HEK293T (cell line): ENCODE results near the gene CTNNA1.

Experiments
- ARNT ChIP-seq: fragments of 450-650 bp; IDR thresholded peaks from 2 replicates; pipeline ENCODE4 v1.6.1; 2017; ENCODE audit warnings: mild to moderate bottlenecking
- BHLHE40 ChIP-seq: fragments of 450-650 bp; IDR thresholded peaks from 2 replicates; pipeline ENCODE4 v1.6.1; 2016; ENCODE audit warnings: mild to moderate bottlenecking, moderate library complexity, borderline replicate concordance
- CTBP1 ChIP-seq: fragments of 450-650 bp; IDR thresholded peaks from 2 replicates; pipeline ENCODE4 v1.6.1; 2016; ENCODE audit warnings: borderline replicate concordance
- ELF4 ChIP-seq: fragments of 450-650 bp; IDR thresholded peaks from 2 replicates; pipeline ENCODE4 v1.6.1; 2017; ENCODE audit warnings: antibody characterized with exemption
- FOXA1 ChIP-seq: fragments of 450-650 bp; IDR thresholded peaks from 2 replicates; pipeline ENCODE4 v1.6.1; 2016; ENCODE audit warnings: mild to moderate bottlenecking
- FOXM1 ChIP-seq: fragments of 450-650 bp; IDR thresholded peaks from 2 replicates; pipeline ENCODE4 v1.6.1; 2017; ENCODE audit warnings: mild to moderate bottlenecking, borderline replicate concordance
- HDGF ChIP-seq: fragments of 450-650 bp; IDR thresholded peaks from 2 replicates; pipeline ENCODE4 v1.6.1; 2017; ENCODE audit warnings: antibody characterized with exemption, borderline replicate concordance
- L3MBTL2 ChIP-seq: fragments of 450-650 bp; conservative IDR thresholded peaks from 2 replicates; pipeline ENCODE4 v1.6.1; 2016; ENCODE audit warnings: mild to moderate bottlenecking
- LEF1 ChIP-seq: fragments of 450-650 bp; IDR thresholded peaks from 2 replicates; pipeline ENCODE4 v1.6.1; 2017; ENCODE audit warnings: mild to moderate bottlenecking, borderline replicate concordance
- NFRKB ChIP-seq: fragments of 450-650 bp; IDR thresholded peaks from 2 replicates; pipeline ENCODE4 v1.6.1; 2016; ENCODE audit warnings: mild to moderate bottlenecking, moderate library complexity
- SP1 ChIP-seq: fragments of 450-650 bp; IDR thresholded peaks from 2 replicates; pipeline ENCODE4 v1.6.1; 2017
- SUZ12 ChIP-seq: fragments of 450-650 bp; IDR thresholded peaks from 2 replicates; pipeline ENCODE4 v1.6.1; 2016; ENCODE audit warnings: mild to moderate bottlenecking
- TF ChIP-seq, protein P1 (sequence below): fragments of 450-650 bp; IDR thresholded peaks from 2 replicates; pipeline ENCODE4 v1.6.1; 2016

DNA sequence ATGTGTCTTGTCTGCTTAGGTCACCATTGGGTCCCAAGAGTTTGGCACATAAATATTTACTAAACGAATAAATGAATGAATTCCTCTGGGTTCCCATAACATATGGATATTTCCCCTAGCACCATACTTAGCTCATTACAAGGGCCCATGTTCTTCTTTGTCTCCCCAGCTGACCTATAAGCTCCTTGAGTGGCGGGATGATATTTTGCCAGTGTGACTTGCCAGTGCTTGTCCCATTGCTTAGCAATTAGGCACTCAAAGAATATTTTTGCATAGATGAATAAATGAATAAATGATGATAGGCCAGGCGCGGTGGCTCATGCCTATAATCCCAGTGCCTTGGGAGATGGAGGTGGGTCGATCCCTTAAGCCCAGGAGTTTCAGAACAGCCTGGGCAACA is 16.9 kb upstream of the CTNNA1 start:
- TF ChIP-seq SUZ12, result no peak
- TF ChIP-seq SP1, result no peak
- no peak for TF ChIP-seq CTBP1
- no peak for TF ChIP-seq ARNT
- TF ChIP-seq FOXM1, result no peak
- no peak for TF ChIP-seq BHLHE40
- no peak for TF ChIP-seq HDGF
- no peak for TF ChIP-seq ELF4
- TF ChIP-seq FOXA1, result no peak
- TF ChIP-seq, protein P1, sequence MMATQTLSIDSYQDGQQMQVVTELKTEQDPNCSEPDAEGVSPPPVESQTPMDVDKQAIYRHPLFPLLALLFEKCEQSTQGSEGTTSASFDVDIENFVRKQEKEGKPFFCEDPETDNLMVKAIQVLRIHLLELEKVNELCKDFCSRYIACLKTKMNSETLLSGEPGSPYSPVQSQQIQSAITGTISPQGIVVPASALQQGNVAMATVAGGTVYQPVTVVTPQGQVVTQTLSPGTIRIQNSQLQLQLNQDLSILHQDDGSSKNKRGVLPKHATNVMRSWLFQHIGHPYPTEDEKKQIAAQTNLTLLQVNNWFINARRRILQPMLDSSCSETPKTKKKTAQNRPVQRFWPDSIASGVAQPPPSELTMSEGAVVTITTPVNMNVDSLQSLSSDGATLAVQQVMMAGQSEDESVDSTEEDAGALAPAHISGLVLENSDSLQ, result no peak
- no peak for TF ChIP-seq L3MBTL2
- no peak for TF ChIP-seq NFRKB
- TF ChIP-seq LEF1, result no peak
